Esophagus muscularis mucosa (tissue), 4 donors: ENCODE results near the gene STAT5B. TPM values are rescaled to one million over a fixed set of nuclear protein-coding genes. Genes with fewer than 3 reads are reported as not detected.

ENCODE experiments used
- DNase-seq: peaks from one replicate; pipeline ENCODE4 v3.0.0-alpha.2; 2017; ENCODE audit errors: extremely low spot score
- H3K27ac ChIP-seq, 4 donors: fragments of 200-600 bp; sonication (generic); replicated peaks in 1 of 4; 1 replicate in 3 of 4; 2 replicates in 1 of 4; pipeline ENCODE4 v1.5.1; 2016 to 2019; ENCODE audit warnings: mild to moderate bottlenecking in 1 of 4
- H3K27me3 ChIP-seq, 4 donors: fragments of 200-600 bp; sonication (generic); one replicate each; pipeline versions ENCODE4 v1.5.1 to v1.6.0; 2016 to 2019
- H3K36me3 ChIP-seq, 4 donors: fragments of 200-600 bp; sonication (generic); one replicate each; pipeline ENCODE4 v1.5.1; 2016 to 2019
- H3K4me1 ChIP-seq, 4 donors: fragments of 200-600 bp; sonication (generic); one replicate each; pipeline ENCODE4 v1.5.1; 2016 to 2019
- H3K4me3 ChIP-seq, 4 donors: fragments of 200-600 bp; sonication (generic); 1 replicate in 2 of 4; 2 replicates in 2 of 4; pipeline ENCODE4 v1.5.1; 2016 to 2019; ENCODE audit warnings: mild to moderate bottlenecking in 4 of 4, moderate library complexity in 1 of 4
- H3K9me3 ChIP-seq, 4 donors: fragments of 200-600 bp; sonication (generic); 1 replicate in 3 of 4; 2 replicates in 1 of 4; pipeline ENCODE4 v1.5.1; 2016 to 2019
- CTCF ChIP-seq, 3 experiments: fragments of 200-600 bp in 2 of 3; fragments of 450-650 bp in 1 of 3; sonication (generic) in 2 of 3; IDR thresholded peaks; one replicate each; pipeline ENCODE4 v1.5.1; 2017 to 2019; ENCODE audit warnings: antibody characterized with exemption in 3 of 3, mild to moderate bottlenecking in 2 of 3, moderate library complexity in 1 of 3
- EP300 ChIP-seq: sonication (generic); formaldehyde crosslinking; IDR thresholded peaks from one replicate; pipeline ENCODE4 v1.6.1; 2017; ENCODE audit warnings: antibody characterized with exemption
- POLR2A ChIP-seq: fragments of 450-650 bp; IDR thresholded peaks from one replicate; pipeline ENCODE4 v1.6.1; 2017; ENCODE audit warnings: antibody characterized with exemption, moderate library complexity, mild to moderate bottlenecking, low read depth
- POLR2AphosphoS5 ChIP-seq, 2 donors: sonication (generic); formaldehyde crosslinking; IDR thresholded peaks; one replicate each; pipeline ENCODE4 v1.6.1; 2017; ENCODE audit warnings: antibody characterized with exemption in 2 of 2
- WGBS: methylation state at CpG from one replicate; pipeline ENCODE4 v1.1.5; 2018; 5-methylcytosine and 5-hydroxymethylcytosine counted together
- intact Hi-C: fragments of 100-400 bp; cut with DNase I; formaldehyde crosslinking; loops from one replicate; pipeline ENCODE4 v1.15.1; 2023
- total RNA-seq, 4 donors: library from RNA; depleted of rRNA; stranded (reverse); fragments of >200 nt; gene quantifications; one replicate each; pipeline versions ENCODE4 v1.1.0 to v1.2.1, GENCODE V29; 2016

The STAT5B gene
- total RNA-seq, 4 donors from 2014 or later, result 75.0 to 93.4 (median 85.2) TPM

DNA sequence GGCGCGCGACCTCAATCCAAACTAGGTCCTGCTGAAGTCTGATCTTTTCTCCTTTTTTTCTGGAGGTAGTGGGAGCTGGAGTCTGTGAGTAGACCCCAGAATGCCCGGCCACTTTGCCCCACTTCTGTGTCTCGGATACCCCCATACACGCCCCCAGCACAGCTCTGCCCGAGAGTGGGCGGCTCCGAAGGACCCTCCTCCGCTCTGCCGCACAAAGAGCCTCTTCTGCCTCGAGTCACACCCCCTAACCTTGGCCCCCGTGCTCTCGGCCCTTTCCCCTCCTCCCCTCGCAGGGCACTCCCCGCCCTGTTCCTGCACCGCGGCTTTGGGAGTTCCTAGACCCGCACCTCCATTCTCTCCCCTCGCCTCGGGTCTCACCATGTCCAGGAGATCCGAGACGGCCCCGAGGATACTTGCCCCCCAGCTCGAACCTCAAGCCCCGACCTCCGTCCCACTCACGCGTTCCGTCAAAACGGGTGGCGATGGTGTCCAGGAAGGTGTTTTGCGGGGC lies 95.7 kb downstream of the STAT5B start:
- Histone ChIP-seq H3K4me1 (peaks cover 31 to 42% (median 36%) of the 10 kb centered on the region in 4 donors), H3K9me3 (no peaks in the 10 kb centered on the region), H3K27ac (no peak overlapping the region), H3K27me3 (peaks cover 0 to 46% (median 19%) of the 10 kb centered on the region in 4 donors), H3K36me3 (no peaks in the 10 kb centered on the region), H3K4me3 (peak overlapping the region; percentile 43 to 55 (median 48))
- no peak for TF ChIP-seq POLR2A
- no peak for TF ChIP-seq CTCF (IDR thresholded peaks at IDR 0.05)
- TF ChIP-seq EP300, result no peak
- TF ChIP-seq POLR2AphosphoS5 (IDR thresholded peaks at IDR 0.05), result no peak
- intact Hi-C loops, result no loop called here
- DNase-seq, result no peak
- WGBS, result 3% methylated on average over 32 of the region's 33 CpGs

- Histone ChIP-seq H3K27ac (no peak overlapping the region), H3K27me3 (peaks cover 0 to 46% (median 19%) of the 10 kb centered on the region in 4 donors), H3K36me3 (no peaks in the 10 kb centered on the region), H3K4me3 (no peak overlapping the region), H3K9me3 (no peaks in the 10 kb centered on the region), H3K4me1 (peaks cover 31 to 42% (median 36%) of the 10 kb centered on the region in 4 donors)
- TF ChIP-seq POLR2A (no peak), POLR2AphosphoS5 (IDR thresholded peaks at IDR 0.05) (no peak), CTCF (IDR thresholded peaks at IDR 0.05) (no peak), EP300 (no peak)
- no peak for DNase-seq
- 15% methylated on average over 13 of the region's 20 CpGs for WGBS
- intact Hi-C loops, result no loop called here
Observed at GRCh38 chr17:42179911-42180410, 96.2 kb downstream of the STAT5B start.

- H3K4me3 ChIP-seq, result no peak overlapping the region
- DNase-seq, result no peak
- H3K9me3 ChIP-seq, result no peaks in the 10 kb centered on the region
- WGBS, result 50% methylated on average over 1 of the region's 1 CpG
- intact Hi-C loops, result no loop called here
- H3K27me3 ChIP-seq, result peaks cover 0 to 46% (median 19%) of the 10 kb centered on the region in 4 donors
- no peak overlapping the region for H3K27ac ChIP-seq
- TF ChIP-seq CTCF (IDR thresholded peaks at IDR 0.05) (no peak), EP300 (no peak), POLR2A (no peak), POLR2AphosphoS5 (IDR thresholded peaks at IDR 0.05) (no peak)
- H3K36me3 ChIP-seq, result no peaks in the 10 kb centered on the region
- H3K4me1 ChIP-seq, result peaks cover 25 to 37% (median 30%) of the 10 kb centered on the region in 4 donors
Observed at GRCh38 chr17:42179335-42179734, 96.9 kb downstream of the STAT5B start.

GRCh38 chr17:42178817-42179216 lies 97.4 kb downstream of the STAT5B start:
- Histone ChIP-seq H3K27me3 (peaks cover 0 to 46% (median 19%) of the 10 kb centered on the region in 4 donors), H3K27ac (no peak overlapping the region), H3K36me3 (no peaks in the 10 kb centered on the region), H3K4me1 (peaks cover 22 to 32% (median 25%) of the 10 kb centered on the region in 4 donors), H3K9me3 (no peaks in the 10 kb centered on the region), H3K4me3 (no peak overlapping the region)
- 35% methylated on average over 9 of the region's 14 CpGs for WGBS
- DNase-seq, result no peak
- intact Hi-C loops, result no loop called here
- no peak for TF ChIP-seq POLR2A
- no peak for TF ChIP-seq EP300
- TF ChIP-seq CTCF (IDR thresholded peaks at IDR 0.05), result no peak
- no peak for TF ChIP-seq POLR2AphosphoS5 (IDR thresholded peaks at IDR 0.05)
